GF-D8 (cell line): ENCODE measurements around the gene KIF23.
A peak's percentile ranks its signal among the peaks of the same experiment; 100 is the strongest.

Experiments used
- DNase-seq: peaks from one replicate; lab custom pipeline; 2025; lab: John Stamatoyannopoulos, UW

KIF23 gene

GRCh38 chr15:69394556-69395282 is 19.4 kb upstream of the KIF23 start:
- peak; percentile 4 for DNase-seq

GRCh38 chr15:69395460-69395859 is 18.7 kb upstream of the KIF23 start:
- no peak for DNase-seq

- DNase-seq, result no peak
Observed at GRCh38 chr15:69395991-69396390, 18.2 kb upstream of the KIF23 start.

- DNase-seq, result peak; percentile 3
Observed at GRCh38 chr15:69398491-69398891, 15.7 kb upstream of the KIF23 start.

GRCh38 chr15:69400850-69401249 is 13.3 kb upstream of the KIF23 start:
- no peak for DNase-seq

GRCh38 chr15:69402816-69403215 is 11.3 kb upstream of the KIF23 start:
- no peak for DNase-seq

- DNase-seq, result no peak
Observed at GRCh38 chr15:69403594-69403993, 10.6 kb upstream of the KIF23 start.

- no peak for DNase-seq
Observed at GRCh38 chr15:69405110-69405509, 9.0 kb upstream of the KIF23 start.

- DNase-seq, result no peak
Observed at GRCh38 chr15:69407719-69408400, 6.3 kb upstream of the KIF23 start.

- DNase-seq, result no peak
Observed at GRCh38 chr15:69408841-69409240, 5.3 kb upstream of the KIF23 start.

GRCh38 chr15:69410248-69410874 is 3.8 kb upstream of the KIF23 start:
- DNase-seq, result no peak

- no peak for DNase-seq
Observed at GRCh38 chr15:69412274-69412673, 1.9 kb upstream of the KIF23 start.

GRCh38 chr15:69412701-69413100 is 1.4 kb upstream of the KIF23 start:
- DNase-seq, result no peak

- peak; percentile 27 for DNase-seq
Observed at GRCh38 chr15:69414701-69415167, 585 bp downstream of the KIF23 start.

- no peak for DNase-seq
Observed at GRCh38 chr15:69415381-69415780, 1.2 kb downstream of the KIF23 start.

GRCh38 chr15:69417581-69417980 is 3.4 kb downstream of the KIF23 start:
- DNase-seq, result no peak

GRCh38 chr15:69421498-69421897 is 7.3 kb downstream of the KIF23 start:
- no peak for DNase-seq

GRCh38 chr15:69422336-69422895 is 8.3 kb downstream of the KIF23 start:
- no peak for DNase-seq

GRCh38 chr15:69424001-69424400 is 9.9 kb downstream of the KIF23 start:
- DNase-seq, result no peak

- no peak for DNase-seq
Observed at GRCh38 chr15:69424748-69425413, 10.7 kb downstream of the KIF23 start.

- no peak for DNase-seq
Observed at GRCh38 chr15:69433831-69434230, 19.7 kb downstream of the KIF23 start.

GRCh38 chr15:69434238-69434637 is 20.1 kb downstream of the KIF23 start:
- no peak for DNase-seq
